ENCODE results near the gene PNPLA7.

PNPLA7 gene

DNA sequence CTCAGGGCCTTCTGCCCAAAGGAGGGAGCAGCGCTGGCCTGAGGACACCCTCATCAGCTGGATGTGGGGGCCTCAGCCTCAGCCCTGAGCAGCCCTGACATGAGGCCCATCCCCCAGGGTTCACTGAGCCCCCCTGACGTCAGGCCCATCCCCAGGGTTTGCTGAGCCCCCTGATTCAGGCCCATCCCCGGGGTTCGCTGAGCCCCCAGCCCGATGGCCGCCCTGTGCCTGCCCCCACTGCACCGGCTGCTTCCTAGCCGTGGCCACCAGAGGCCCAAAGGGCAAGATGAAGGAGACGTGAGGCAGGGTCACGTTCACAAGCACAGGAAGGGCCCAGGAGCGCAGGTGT lies 71.6 kb downstream of the PNPLA7 start:
- TF ChIP-seq, protein P1, sequence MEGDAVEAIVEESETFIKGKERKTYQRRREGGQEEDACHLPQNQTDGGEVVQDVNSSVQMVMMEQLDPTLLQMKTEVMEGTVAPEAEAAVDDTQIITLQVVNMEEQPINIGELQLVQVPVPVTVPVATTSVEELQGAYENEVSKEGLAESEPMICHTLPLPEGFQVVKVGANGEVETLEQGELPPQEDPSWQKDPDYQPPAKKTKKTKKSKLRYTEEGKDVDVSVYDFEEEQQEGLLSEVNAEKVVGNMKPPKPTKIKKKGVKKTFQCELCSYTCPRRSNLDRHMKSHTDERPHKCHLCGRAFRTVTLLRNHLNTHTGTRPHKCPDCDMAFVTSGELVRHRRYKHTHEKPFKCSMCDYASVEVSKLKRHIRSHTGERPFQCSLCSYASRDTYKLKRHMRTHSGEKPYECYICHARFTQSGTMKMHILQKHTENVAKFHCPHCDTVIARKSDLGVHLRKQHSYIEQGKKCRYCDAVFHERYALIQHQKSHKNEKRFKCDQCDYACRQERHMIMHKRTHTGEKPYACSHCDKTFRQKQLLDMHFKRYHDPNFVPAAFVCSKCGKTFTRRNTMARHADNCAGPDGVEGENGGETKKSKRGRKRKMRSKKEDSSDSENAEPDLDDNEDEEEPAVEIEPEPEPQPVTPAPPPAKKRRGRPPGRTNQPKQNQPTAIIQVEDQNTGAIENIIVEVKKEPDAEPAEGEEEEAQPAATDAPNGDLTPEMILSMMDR (conservative IDR thresholded peaks at IDR 0.05; ENCODE audit: low read depth, low read length) = no peak
- H3K4me3 ChIP-seq (ENCODE audit: low read length) = no peak overlapping the region
- no peak for DNase-seq (ENCODE audit: low read depth)

DNA sequence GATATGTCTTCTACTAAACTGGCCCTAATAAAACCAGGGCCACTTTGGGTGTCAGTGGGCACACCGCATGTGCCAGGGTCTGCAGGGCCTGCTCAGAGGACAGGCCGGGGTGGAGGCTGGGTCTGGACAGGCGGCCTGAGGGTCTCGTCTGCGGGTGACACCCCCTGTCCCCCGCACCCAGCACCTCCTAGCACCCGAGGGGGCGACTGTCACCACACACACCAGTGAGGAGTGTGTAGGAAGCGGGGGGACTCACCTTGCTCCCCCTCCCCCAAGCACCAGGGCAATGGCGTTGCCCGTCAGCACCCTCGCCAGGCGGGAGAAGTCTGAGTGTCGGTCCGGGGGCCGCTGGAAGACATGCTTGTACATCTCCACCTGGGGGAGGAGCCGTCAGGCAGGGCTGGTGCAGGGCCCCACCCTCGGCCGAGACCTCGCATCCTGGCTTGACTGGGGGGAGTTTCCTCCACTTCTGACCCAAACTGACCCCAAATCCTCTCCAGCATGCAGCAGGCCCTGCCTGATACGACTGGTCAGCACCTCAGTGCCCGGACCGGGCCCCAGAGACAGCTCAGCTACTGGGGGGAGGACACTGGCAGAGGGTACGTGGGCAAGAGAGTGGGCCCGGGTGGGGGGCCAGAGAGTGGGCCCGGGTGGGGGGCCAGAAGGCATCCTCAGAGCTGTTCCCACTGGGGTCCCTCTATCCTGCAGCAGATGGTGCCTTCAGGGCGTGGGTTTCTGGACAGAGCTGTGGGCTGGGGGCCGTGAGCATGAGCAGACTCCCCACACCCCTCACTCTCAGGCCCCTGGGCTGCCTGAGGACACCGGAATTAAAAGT lies 72.2 kb downstream of the PNPLA7 start:
- no peak for DNase-seq (ENCODE audit: low read depth)
- H3K4me3 ChIP-seq (ENCODE audit: low read length) = no peak overlapping the region
- TF ChIP-seq, protein P1 (conservative IDR thresholded peaks at IDR 0.05; ENCODE audit: low read depth, low read length) = no peak

DNA sequence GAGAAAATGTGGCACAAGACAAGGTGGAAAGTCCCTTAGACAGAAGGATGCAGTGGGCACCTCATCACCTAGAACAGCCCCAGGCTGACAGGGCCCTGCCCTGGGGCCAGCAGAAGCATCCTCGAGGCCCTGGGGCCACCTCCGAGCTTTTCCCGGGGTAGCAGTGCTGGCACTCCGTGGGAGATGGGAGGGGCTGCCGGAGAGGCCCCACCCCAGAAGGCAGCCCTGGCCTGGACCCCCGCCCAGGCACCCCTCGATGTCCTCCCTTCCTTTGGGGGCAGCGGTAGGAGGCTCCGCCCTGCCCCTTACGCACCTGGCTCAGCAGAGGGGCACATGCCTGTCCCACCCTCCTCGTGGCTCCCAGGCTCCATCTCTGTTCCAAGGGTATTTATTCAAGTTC lies 73.3 kb downstream of the PNPLA7 start:
- TF ChIP-seq, protein P1 (conservative IDR thresholded peaks at IDR 0.05; ENCODE audit: low read depth, low read length) = no peak
- H3K4me3 ChIP-seq (ENCODE audit: low read length) = no peak overlapping the region
- no peak for DNase-seq (ENCODE audit: low read depth)

DNA sequence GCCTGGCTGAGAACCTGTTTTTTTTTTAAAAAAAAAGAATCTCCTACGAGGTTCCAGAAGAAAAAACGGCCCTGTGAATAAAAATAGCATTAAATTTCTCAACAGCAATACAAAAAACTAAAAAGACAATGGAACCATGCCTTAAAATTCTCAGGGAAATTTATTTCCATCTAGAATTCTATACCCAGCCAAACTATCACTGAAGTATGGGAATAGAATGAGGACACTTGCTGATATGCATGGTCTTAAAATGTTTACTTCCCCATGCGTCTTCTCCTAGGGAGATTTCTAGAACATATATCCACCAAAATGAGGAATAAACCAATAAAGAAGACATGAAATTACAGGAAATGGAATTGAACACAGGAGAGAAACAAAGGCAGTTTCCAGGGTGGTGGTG lies 74.5 kb downstream of the PNPLA7 start:
- H3K4me3 ChIP-seq (ENCODE audit: low read length) = no peak overlapping the region
- TF ChIP-seq, protein P1 (conservative IDR thresholded peaks at IDR 0.05; ENCODE audit: low read depth, low read length) = no peak
- DNase-seq (ENCODE audit: low read depth) = no peak

DNA sequence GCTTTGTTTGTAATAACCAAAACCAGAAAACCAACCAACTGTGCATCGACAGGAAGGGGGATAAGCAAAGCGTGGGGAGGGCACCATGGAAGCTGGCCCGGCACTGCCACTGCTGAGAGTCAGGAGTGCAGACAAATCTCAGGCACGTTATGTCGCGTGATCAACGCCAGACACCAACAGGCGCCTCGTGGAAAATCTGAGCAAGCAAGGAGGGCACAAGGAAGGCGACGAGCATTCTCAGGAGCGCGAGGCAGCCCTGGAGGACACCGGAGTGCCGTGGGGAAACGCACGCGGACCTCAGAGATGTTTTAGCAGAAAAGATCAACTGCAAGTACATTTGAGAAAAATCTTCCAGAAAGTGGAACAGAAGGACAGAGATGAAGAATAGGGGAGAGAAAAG lies 75.9 kb downstream of the PNPLA7 start:
- no peak for DNase-seq (ENCODE audit: low read depth)
- no peak overlapping the region for H3K4me3 ChIP-seq (ENCODE audit: low read length)

DNA sequence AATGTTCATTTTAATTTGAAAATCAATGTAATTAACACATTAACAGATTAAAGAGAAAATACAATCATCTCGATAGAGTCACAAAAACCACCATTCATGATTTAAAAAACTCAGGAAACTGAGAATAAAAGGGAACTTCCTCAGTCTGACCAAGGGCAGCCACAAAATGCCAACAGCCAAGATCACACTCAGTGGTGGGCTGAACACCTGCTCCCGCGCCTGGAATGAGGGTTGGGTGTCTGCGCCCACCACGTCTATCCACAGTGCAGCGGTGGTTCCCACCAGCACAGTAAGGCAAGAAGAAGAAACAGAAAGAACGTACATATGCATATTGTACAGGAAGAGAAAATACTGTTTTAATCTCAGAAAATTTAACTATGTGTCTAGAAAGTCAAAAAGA lies 79.4 kb downstream of the PNPLA7 start:
- TF ChIP-seq, protein P1 (conservative IDR thresholded peaks at IDR 0.05; ENCODE audit: low read depth, low read length) = no peak
- H3K4me3 ChIP-seq (ENCODE audit: low read length) = no peak overlapping the region
- DNase-seq (ENCODE audit: low read depth) = no peak

More for the DNA sequence above, 75.9 kb downstream of the PNPLA7 start:
- TF ChIP-seq, protein P1 (conservative IDR thresholded peaks at IDR 0.05; ENCODE audit: low read depth, low read length) = no peak

DNA sequence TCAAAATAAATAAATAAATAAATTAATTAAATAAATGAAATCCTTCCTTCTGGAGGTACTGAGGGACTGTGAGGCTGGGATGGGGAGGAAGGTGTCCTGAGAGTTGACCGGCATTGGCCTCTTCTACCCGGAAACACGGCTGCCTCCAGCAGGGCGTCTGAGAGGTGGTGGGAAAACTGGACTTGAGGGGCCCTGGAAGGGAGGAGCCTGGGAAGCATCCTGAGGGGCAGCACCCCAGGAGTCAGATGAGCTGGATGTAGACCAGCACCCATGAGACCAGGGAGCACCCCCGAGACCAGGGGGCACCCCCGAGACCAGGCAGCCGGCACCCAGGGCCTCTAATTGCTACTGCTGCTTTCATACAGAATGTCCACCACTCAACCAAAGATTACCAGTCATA lies 82.3 kb downstream of the PNPLA7 start:
- no peak overlapping the region for H3K4me3 ChIP-seq (ENCODE audit: low read length)
- DNase-seq (ENCODE audit: low read depth) = no peak
- TF ChIP-seq, protein P1 (conservative IDR thresholded peaks at IDR 0.05; ENCODE audit: low read depth, low read length) = no peak
